Upper lobe of left lung (tissue), 6 donors: Measurements from ENCODE around the gene PGAM2. TPM values are rescaled to one million over a fixed set of nuclear protein-coding genes. Genes with fewer than 3 reads are reported as not detected.

Experiments
- ATAC-seq, 2 donors: fragments of 200-7000 bp; cut with Tn5 transposase; one replicate each; pipeline ENCODE4 v1.9.1; 2022; ENCODE audit warnings: mild to moderate bottlenecking in 2 of 2, moderate library complexity in 2 of 2; ENCODE audit not compliant: low FRiP score in 2 of 2
- DNase-seq, 2 donors: peaks; one replicate each; pipeline ENCODE4 v3.0.0-alpha.2; 2019 to 2020
- H3K27ac ChIP-seq, 4 donors: fragments of 200-600 bp; sonication (generic); one replicate each; pipeline ENCODE4 v1.5.1; 2016 to 2019
- H3K27me3 ChIP-seq, 4 donors: fragments of 200-600 bp; sonication (generic); one replicate each; pipeline ENCODE4 v1.5.1; 2017 to 2019
- H3K36me3 ChIP-seq, 4 donors: fragments of 200-600 bp; sonication (generic); one replicate each; pipeline ENCODE4 v1.5.1; 2016 to 2019
- H3K4me1 ChIP-seq, 4 donors: fragments of 200-600 bp; sonication (generic); one replicate each; pipeline ENCODE4 v1.5.1; 2018 to 2019
- H3K4me3 ChIP-seq, 4 donors: fragments of 200-600 bp; sonication (generic); one replicate each; pipeline ENCODE4 v1.5.1; 2017 to 2019; ENCODE audit warnings: mild to moderate bottlenecking in 2 of 4, moderate library complexity in 1 of 4
- H3K9me3 ChIP-seq, 4 donors: fragments of 200-600 bp; sonication (generic); one replicate each; pipeline ENCODE4 v1.5.1; 2018 to 2019
- CTCF ChIP-seq, 6 experiments: fragments of 450-650 bp in 4 of 6; fragments of 200-600 bp in 2 of 6; sonication (generic) in 2 of 6; IDR thresholded peaks; one replicate each; pipeline ENCODE4 v1.5.1; 2016 to 2019; ENCODE audit warnings: antibody characterized with exemption in 6 of 6
- EP300 ChIP-seq, 4 donors: sonication (generic); formaldehyde crosslinking; IDR thresholded peaks; one replicate each; pipeline ENCODE4 v1.5.1; 2017; ENCODE audit warnings: antibody characterized with exemption in 4 of 4, control low read depth in 2 of 4
- POLR2A ChIP-seq, 4 donors: fragments of 450-650 bp; IDR thresholded peaks; one replicate each; pipeline ENCODE4 v1.5.1; 2016 to 2017; ENCODE audit warnings: antibody characterized with exemption in 4 of 4, mild to moderate bottlenecking in 2 of 4
- POLR2AphosphoS5 ChIP-seq, 2 donors: sonication (generic); formaldehyde crosslinking; IDR thresholded peaks; one replicate each; pipeline ENCODE4 v1.5.1; 2017; ENCODE audit warnings: antibody characterized with exemption in 2 of 2
- WGBS, 2 donors: methylation state at CpG; one replicate each; pipeline ENCODE4 v1.1.5; 2017 to 2018; 5-methylcytosine and 5-hydroxymethylcytosine counted together
- total RNA-seq, 6 donors: library from RNA; depleted of rRNA in 4 of 6; stranded (reverse); fragments of >200 nt in 4 of 6; gene quantifications; one replicate each; pipeline versions ENCODE4 v1.1.0 to v1.2.1, GENCODE V29; 2016 to 2021
- donor health status: DM: no; HTN: no; CAD: no; lungs with moderate emphysema.
- donor health status: DM: no; HTN: yes; CAD: no; lungs with severe emphysema.

PGAM2 gene
- total RNA-seq, 6 donors from 2014 or later: 0.26 to 0.91 (median 0.75) TPM; not detected in 2

GRCh38 chr7:44068054-44068453, 2.7 kb upstream of the PGAM2 start:
- DNase-seq: no peak
- peaks cover 0 to 5% (median 2%) of the 10 kb centered on the region in 4 donors for H3K36me3 ChIP-seq
- peaks cover 16 to 46% (median 31%) of the 10 kb centered on the region in 4 donors for H3K4me1 ChIP-seq
- H3K4me3 ChIP-seq: no peak overlapping the region
- H3K27me3 ChIP-seq: no peaks in the 10 kb centered on the region
- no peak for ATAC-seq
- H3K27ac ChIP-seq: no peak overlapping the region
- H3K9me3 ChIP-seq: no peaks in the 10 kb centered on the region
- TF ChIP-seq POLR2AphosphoS5 (IDR thresholded peaks at IDR 0.05): no peak
- TF ChIP-seq CTCF (IDR thresholded peaks at IDR 0.05): no peak
- TF ChIP-seq POLR2A (IDR thresholded peaks at IDR 0.05): no peak
- no peak for TF ChIP-seq EP300 (IDR thresholded peaks at IDR 0.05)
- 60 to 62% methylated on average over 6 to 7 of the region's 7 CpGs for WGBS, 2 donors

- DNase-seq: peak in 1 of 2 donors; percentile 18
- ATAC-seq: no peak
- Histone ChIP-seq H3K36me3 (peaks cover 0 to 5% (median under 1%) of the 10 kb centered on the region in 4 donors), H3K27me3 (no peaks in the 10 kb centered on the region), H3K27ac (no peak overlapping the region), H3K9me3 (no peaks in the 10 kb centered on the region), H3K4me1 (peaks cover 11 to 39% (median 26%) of the 10 kb centered on the region in 4 donors), H3K4me3 (no peak overlapping the region)
- TF ChIP-seq POLR2A (IDR thresholded peaks at IDR 0.05) (no peak), CTCF (IDR thresholded peaks at IDR 0.05) (no peak), EP300 (IDR thresholded peaks at IDR 0.05) (no peak), POLR2AphosphoS5 (IDR thresholded peaks at IDR 0.05) (no peak)
- WGBS, 2 donors: 84 to 85% methylated on average over 11 of the region's 11 CpGs
These were observed 1.9 kb upstream of the PGAM2 start for GRCh38 chr7:44067064-44067951.

- Histone ChIP-seq H3K36me3 (peaks cover 0 to 12% (median 8%) of the 10 kb centered on the region in 4 donors), H3K4me3 (no peak overlapping the region), H3K9me3 (no peaks in the 10 kb centered on the region), H3K27ac (no peak overlapping the region), H3K27me3 (no peaks in the 10 kb centered on the region), H3K4me1 (peaks cover 11 to 31% (median 22%) of the 10 kb centered on the region in 4 donors)
- DNase-seq (peak in 1 of 2 donors; percentile 19), ATAC-seq (peak in 1 of 2 donors; percentile 1)
- 58 to 65% methylated on average over 5 to 6 of the region's 7 CpGs for WGBS, 2 donors
- no peak for TF ChIP-seq POLR2A (IDR thresholded peaks at IDR 0.05)
- TF ChIP-seq CTCF (IDR thresholded peaks at IDR 0.05): no peak
- no peak for TF ChIP-seq POLR2AphosphoS5 (IDR thresholded peaks at IDR 0.05)
- no peak for TF ChIP-seq EP300 (IDR thresholded peaks at IDR 0.05)
These were observed 1.2 kb upstream of the PGAM2 start for GRCh38 chr7:44066494-44067063.

- ATAC-seq: no peak
- no peak for DNase-seq
- H3K36me3 ChIP-seq: peaks cover 2 to 17% (median 13%) of the 10 kb centered on the region in 4 donors
- WGBS, 2 donors: 35 to 58% methylated on average over 6 of the region's 6 CpGs
- H3K4me3 ChIP-seq: no peak overlapping the region
- no peak overlapping the region for H3K27ac ChIP-seq
- no peaks in the 10 kb centered on the region for H3K27me3 ChIP-seq
- peaks cover 11 to 27% (median 22%) of the 10 kb centered on the region in 4 donors for H3K4me1 ChIP-seq
- TF ChIP-seq POLR2AphosphoS5 (IDR thresholded peaks at IDR 0.05) (no peak), CTCF (IDR thresholded peaks at IDR 0.05) (no peak)
- H3K9me3 ChIP-seq: no peaks in the 10 kb centered on the region
These were observed 719 bp upstream of the PGAM2 start for GRCh38 chr7:44066111-44066460.
